GM12865 (cell line): ENCODE measurements around the gene ERI3.

Source experiments
- DNase-seq: peaks from one replicate; pipeline ENCODE4 v3.0.0; 2010; ENCODE audit warnings: low read depth
- H3K4me3 ChIP-seq: 2 replicates; pipeline ENCODE4 v1.5.1; 2011; ENCODE audit warnings: mild to moderate bottlenecking, low read depth, low read length, control low read depth
- TF ChIP-seq, protein P1 (sequence below): IDR thresholded peaks from 2 replicates; pipeline ENCODE4 v1.5.1; 2011; ENCODE audit warnings: low read length, control low read depth, low read depth, inconsistent platforms; ENCODE audit not compliant: insufficient read depth; ENCODE audit errors: missing control alignments

The ERI3 gene

DNA sequence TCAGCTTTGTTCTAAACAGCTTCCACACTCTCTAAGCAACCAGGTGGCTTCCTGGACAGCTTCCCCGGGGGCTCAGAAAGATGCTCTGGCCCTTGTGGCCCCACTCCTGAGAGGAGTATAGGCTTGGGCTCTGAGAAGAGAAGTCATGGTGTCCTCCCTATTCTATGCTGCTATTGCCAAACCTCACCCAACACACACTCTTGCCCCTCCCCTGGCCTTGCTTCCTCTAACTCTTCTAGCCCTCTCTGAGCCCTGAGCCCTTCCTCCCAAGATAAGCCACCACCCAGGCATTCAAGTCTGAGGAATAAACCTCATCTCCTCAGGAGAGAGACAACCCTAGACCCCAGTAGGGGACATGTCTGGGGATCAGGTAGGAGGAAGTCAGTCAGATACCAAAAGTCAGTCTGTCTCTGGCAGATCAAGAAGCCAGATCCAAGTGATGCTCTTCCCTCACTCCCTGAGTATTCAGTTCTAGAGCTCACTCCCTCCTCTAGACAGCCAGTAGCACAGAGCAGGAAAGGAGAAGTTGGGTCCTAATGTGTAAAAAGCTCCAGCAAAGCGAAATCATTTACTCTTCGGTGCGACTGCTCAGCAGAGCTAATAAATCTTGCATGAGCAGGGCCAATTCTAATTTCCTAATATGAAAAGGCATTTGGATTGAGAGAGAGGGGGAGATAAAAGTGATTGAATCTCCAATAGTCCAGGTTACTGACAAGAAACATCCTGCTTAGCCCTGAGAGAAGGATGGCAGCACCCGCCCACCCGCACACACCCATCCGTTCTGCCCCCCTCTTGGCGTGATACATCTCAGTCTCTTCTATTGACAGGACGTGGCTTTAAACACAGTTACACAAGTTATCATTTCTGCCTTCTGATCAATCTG, 91.2 kb downstream of the ERI3 start:
- no peak for DNase-seq
- no peak overlapping the region for H3K4me3 ChIP-seq
- TF ChIP-seq, protein P1, sequence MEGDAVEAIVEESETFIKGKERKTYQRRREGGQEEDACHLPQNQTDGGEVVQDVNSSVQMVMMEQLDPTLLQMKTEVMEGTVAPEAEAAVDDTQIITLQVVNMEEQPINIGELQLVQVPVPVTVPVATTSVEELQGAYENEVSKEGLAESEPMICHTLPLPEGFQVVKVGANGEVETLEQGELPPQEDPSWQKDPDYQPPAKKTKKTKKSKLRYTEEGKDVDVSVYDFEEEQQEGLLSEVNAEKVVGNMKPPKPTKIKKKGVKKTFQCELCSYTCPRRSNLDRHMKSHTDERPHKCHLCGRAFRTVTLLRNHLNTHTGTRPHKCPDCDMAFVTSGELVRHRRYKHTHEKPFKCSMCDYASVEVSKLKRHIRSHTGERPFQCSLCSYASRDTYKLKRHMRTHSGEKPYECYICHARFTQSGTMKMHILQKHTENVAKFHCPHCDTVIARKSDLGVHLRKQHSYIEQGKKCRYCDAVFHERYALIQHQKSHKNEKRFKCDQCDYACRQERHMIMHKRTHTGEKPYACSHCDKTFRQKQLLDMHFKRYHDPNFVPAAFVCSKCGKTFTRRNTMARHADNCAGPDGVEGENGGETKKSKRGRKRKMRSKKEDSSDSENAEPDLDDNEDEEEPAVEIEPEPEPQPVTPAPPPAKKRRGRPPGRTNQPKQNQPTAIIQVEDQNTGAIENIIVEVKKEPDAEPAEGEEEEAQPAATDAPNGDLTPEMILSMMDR = no peak

DNA sequence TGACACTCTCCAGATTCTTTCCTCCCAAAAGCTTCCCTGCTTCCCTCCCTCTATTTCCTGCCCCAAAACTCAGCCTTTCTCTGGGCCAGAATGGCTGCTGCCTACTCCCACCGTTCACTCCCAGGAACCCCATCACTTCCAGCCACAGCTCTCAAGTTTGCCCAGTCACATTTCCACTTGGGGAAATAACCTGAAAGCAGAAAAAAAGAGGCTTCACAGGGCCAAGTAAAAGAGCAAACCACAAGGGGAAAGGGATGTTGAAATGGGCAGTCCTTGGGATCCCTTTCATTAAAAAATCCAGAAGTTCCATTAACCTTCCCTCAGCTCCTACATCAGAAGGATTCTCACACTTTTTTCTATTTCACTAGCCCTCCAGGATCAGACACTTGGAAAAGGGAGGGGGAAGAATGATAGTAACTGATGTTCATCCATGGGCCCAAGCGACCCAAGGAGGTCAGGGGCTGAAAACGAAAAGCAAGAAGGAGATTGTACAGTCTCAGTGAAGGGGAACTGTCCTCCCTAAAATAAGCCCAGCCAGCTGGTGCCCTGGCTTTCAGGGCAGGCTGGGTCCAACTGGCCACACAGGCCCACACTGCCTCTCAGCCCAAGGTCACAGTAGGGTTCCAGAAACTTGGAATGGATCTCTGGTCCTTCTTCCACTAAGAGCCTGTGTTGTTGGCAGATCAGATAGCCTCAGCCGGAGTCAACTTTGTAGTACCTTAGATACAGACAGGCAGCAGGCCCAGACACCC, 92.1 kb downstream of the ERI3 start:
- H3K4me3 ChIP-seq = no peak overlapping the region
- DNase-seq = no peak
- TF ChIP-seq, protein P1 = no peak

DNA sequence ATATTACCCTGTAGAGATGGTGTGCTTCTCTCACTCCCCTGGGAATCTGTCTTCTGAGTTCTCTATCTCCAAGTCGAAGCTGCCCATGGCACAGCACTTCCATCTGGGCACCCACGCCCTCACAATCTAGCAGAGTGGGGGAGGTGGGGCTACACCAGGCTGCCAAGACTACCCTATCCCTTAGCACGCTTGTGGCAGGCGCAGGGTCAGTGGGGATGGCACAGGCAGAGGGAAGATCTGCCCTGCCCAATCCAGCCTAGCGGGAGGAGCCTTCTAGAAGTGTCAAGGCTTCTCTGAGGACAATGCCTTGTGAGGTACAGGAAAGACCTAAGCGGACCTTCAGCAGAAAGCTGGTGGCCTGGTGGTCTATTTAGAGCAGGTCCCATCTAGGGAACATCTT, 92.6 kb downstream of the ERI3 start:
- no peak for DNase-seq
- TF ChIP-seq, protein P1 = no peak
- no peak overlapping the region for H3K4me3 ChIP-seq

DNA sequence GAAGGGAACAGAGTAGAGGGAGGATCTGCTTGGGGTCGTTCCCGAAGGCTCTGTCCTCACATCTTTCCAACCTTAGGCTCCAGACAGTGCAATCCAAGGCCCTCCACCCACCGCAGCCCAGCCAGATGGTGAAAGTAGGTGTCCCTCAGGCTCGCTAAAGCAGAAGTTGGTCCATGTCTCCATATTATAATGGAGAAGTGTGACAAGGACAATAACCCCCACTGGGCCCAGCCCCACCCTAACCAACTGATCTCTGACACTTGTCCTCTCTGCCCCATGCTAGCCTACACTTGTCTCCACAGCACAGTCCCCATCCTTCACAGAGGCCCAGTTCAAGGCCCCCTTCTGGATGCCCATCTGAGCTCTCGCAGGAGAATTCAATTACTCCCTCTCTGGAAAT, 93.1 kb downstream of the ERI3 start:
- TF ChIP-seq, protein P1 = no peak
- no peak for DNase-seq
- H3K4me3 ChIP-seq = no peak overlapping the region

DNA sequence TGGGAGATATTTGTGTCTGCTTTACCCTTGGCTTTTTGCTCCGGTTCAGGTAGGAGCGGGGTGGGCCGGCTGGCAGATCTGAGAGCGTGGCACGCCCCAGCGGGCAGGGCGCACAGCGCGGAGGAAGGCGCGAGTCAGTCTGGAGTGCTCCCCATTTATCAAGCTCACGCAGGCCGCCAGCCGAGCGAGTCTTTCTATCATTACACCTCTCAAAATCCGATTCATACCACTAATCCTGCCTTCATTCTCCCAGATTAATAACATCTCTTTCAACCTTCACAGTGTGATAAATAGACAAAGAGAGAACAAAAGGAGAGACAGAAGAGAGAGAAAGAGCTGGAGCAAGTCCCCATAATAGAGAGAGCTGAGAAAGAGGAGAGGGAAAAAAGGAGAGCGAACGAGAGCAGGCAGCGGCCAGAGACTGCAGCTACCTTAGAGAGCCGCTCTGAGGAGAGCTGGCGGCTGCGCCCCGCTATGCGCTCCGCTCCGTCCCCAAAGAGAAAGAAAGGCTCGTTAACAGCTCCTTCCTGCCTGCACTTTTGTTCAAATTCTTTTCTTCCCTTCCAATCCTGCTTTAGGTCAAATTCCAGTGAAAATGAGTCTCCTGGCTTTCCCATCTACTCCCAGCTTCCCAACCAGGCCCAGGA, 93.8 kb downstream of the ERI3 start:
- H3K4me3 ChIP-seq = no peak overlapping the region
- DNase-seq = no peak
- TF ChIP-seq, protein P1 = no peak

DNA sequence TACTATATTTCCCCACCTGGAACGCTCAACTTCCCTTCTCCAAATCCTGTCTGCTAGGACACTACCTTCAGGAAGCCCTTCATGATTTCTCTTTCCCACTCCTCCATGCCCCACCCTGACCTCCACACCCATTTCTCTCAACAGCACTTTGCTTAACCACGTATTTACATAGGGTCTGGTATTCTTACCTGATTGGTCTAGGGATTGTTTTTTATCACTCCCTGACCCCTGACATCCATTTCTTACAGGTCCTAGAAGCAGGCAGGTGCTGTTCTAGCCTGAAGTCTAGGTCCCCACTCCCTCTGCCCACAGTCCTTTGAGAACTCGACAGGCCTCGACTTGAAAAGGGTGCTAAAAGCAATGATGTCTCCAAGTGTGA, 94.3 kb downstream of the ERI3 start:
- no peak for DNase-seq
- TF ChIP-seq, protein P1 = no peak

More for the DNA sequence above, 94.3 kb downstream of the ERI3 start:
- H3K4me3 ChIP-seq = no peak overlapping the region
